HG02943 (cell line): ENCODE measurements around the gene AHSP.
"Not testable (repeated sequence)": the region's sequence is repeated elsewhere in the genome, so short reads cannot be mapped to it uniquely, and the experiment has no call there.

ENCODE experiments used
- ATAC-seq: cut with Tn5 transposase; IDR thresholded peaks from one replicate; pipeline ENCODE4 v1.9.1; 2021; ENCODE audit warnings: mild to moderate bottlenecking, low read depth, moderate library complexity; ENCODE audit not compliant: unreplicated experiment

AHSP gene

DNA sequence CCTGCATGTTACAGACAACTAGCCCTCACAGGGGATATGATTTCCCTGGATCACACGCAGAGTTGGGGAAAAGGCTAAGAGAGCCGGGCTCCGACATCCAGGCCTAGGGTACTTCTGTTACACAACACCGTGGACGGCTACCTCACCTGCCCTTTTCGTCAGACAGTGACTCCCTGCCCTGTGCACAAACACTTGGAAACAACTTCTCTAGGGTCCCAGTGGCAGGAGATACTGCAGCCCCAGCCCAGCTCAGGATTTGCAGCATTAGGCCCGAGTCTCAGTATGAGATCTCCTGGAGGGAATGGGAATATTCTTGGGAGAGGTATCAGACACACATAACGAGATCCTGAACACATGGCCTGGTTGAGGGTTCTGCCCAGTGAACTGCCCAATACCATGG is 27.8 kb upstream of the AHSP start:
- ATAC-seq = no peak

DNA sequence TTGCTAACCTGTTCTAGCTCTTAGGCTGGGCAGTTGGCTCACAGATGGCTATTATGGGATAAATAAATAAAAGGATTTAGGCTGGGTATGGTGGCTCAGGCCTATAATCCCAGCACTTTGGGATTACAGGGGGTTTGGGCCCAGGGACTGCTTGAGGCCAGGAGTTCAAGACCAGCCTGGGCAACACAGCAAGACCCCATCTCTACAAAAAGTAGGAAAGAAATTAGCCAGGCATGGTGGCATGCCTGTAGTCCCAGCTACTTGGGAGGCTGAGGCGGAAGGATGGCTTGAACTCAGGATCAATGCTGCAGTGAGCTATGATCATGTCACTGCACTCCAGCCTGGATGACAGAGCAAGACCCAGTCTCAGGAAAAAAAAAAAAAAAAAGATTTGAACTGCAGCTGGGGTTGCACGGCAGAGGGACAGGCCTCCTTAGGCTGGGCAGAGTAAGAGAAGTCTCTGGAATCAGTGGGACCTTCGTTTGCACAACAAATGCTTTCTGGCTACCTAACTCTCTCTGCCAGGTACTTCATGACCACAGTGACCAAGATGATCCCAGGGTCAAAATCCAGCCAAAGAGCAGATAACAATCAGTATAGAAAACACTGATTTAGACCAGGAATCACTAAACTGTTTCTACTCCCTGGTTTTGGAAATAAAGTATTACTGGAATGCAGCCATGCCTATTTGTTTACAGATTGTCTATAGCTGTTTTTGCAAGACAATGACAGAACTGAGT is 26.3 kb upstream of the AHSP start:
- no peak for ATAC-seq

DNA sequence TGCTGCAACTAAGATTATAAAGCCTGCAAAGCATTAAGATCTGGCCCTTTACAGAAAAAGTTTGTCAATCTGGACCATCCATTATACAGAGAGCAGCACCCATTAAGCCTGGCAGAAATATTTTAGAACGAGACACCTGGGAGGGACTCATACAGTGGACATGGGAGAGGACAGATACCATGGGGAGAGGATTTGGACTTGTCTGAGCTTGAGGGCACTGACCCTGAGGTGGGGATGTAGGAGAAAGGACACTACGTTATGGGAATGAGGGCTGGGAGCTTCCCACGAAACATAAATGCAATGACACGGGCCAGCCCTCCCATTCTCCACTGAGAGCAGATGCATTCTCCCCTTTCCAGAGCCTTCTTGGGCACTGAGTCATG is 25.7 kb upstream of the AHSP start:
- ATAC-seq = no peak

DNA sequence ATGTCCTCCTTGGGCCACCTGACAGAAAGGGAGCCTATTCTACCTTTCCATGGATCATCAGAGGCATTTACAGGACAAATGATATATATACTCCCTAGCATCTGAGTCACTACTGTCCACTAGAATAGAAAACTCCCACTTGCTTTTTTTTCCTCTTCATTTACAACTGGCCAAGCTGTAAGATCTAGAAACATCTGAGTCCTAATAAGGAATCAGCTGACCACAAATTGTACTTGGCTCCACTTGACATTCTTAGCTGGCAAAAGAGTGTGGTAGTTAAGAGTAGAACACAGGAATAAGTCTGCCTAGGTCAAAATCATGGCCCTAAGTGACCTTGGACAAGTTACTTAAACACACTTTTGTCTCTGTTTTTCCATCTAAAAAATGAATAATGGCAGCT is 24.7 kb upstream of the AHSP start:
- ATAC-seq = no peak

DNA sequence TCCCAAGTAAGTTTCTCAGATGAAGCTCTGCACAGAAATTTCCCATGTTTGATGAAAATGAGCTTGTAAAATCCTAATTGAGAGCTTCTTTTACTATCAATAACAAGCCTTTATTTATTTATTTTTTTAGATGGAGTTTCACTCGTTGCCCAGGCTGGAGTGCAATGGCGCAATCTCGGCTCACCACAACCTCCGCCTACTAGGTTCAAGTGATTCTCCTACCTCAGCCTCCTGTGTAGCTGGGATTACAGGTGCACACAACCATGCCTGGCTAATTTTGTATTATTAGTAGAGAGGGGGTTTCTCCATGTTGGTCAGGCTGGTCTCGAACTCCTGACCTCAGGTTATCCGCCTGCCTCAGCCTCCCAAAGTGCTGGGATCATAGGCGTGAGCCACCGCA is 24.1 kb upstream of the AHSP start:
- not testable (repeated sequence) for ATAC-seq

DNA sequence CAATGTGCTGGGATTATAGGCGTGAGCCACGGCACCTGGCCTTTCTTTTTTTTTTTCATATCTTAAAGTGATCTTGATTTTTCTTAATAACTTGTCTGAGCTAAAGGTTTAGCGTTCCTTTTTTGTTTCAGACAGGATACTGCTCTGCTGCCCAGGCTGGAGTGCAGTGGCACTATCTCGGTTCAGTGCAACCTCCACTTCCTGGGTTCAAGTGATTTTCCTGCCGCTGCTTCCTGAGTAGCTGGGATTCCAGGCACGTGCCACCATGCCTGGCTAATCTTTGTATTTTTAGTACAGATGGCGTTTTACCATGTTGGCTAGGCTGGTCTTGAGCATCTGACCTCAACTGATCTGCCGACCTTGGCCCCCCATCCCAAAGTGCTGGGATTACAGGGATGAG is 23.5 kb upstream of the AHSP start:
- no peak for ATAC-seq

DNA sequence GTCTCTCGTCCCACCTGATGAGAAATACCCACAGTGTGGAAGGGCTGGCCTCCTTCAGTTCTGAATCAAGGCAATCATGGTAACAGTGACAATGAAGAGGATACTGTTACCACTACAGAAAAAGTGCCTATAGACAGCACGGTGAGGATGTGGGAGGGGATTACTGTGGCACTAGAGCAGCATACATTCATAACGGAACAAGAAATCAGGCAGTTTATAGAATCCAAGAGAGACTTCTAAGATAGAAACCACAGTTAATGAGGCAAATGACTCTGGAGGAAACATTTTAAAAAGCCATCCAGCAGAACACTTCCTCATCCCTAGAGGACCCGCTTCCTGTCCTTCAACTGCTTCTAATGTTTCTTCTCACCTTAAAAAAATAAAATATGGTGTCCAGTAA is 22.2 kb upstream of the AHSP start:
- no peak for ATAC-seq

DNA sequence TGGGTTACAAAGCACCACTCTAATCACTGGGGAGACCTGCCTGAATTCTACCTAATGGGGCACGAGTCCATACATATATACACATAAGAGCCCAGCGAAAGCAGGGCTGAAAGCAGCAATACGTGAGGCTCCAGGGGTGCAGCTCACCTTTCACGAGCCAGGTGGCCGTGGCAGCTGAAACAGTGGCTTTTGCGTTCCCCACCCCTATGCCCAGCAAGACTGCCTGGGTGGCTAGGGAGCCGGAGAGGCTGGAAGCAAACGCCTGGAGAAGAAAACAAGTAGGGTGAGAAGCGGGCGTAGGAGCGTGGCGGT is 20.1 kb upstream of the AHSP start:
- ATAC-seq = peak; percentile 25

DNA sequence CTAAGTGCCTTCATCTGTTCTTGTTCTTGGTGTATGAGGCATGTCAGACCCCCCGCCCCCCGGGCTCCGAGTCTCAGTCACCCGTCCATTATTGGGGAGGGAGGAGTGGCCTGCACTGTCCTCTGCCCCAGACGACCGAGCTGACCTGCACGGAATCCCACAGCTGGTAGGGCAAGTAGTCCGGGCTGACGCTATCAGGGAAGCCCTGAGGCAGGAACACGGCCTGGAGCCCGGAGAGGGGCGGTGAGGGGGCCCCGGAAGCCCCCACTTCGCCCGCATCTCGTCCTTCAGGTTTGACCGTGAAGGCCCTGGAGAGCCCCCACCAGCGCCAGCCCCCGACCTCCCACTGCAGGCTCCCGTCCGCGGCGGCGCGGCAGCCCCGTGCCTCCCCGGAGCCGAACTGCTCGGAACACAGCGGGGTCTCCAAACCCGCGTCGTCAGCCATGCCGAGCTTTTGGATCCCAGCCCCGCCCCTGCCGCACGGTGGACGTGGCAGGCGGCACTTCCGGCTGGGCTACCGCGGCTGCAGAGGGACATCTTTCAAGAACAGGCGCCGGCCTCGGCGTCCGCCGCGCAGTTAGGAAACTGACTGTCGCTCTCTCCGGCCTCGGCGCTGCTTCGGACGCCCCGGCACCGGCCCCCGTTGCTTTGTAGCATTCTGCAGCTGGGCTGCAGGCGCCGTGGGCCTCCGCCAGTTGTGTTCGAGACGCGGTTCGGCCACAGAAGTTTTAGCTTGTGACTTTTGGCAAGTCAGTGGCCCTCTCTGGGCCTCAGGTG is 19.6 kb upstream of the AHSP start, which contains the start of gene RUSF1:
Gene RUSF1 (minus strand): TSS at position 463 of the 777 bp plus-strand sequence. CDS start 18 bp downstream, at position 445.
- ATAC-seq = peak; percentile 88

DNA sequence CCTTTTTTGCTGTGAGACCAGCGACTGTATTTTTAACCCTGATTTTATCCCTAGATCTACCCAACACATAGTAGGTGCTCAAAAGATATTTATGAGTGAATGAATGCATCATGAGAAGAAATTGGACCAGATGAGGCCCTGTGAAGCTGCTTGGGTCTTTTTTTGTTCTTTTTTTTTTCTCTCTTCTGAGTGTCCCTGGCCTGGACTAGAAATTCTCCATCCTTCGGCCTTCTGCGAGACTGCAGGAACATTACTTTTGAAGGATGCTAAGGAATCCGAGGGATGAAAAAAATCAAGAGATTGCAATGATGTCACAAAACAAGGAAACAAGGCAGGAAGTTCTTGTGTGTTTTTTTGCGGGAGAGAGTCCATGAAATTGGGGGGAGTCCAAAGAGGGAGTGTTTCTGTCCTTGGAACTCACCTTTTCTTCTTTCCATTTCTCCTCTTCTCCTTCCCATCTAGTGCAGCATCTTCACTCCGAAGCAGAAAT is 18.9 kb upstream of the AHSP start:
- ATAC-seq = no peak

DNA sequence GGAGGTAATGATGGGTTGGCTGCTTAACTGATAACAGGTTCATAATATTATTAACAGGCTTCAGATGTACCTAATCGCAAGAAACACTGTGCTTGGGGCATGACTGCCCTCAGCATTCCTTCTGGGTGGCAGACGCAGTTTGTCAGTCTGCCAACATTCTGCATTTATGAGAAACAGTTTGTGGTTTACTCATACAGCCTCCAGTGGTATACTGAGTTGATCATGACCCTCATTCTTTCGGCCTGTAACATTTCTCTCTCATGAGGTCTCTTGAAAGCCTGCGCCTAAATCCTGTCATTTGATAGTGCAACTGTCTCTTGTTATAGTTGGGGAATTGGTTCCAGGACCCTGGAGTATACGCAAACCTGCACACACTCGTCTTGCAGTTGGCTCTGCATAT is 14.6 kb upstream of the AHSP start:
- no peak for ATAC-seq

DNA sequence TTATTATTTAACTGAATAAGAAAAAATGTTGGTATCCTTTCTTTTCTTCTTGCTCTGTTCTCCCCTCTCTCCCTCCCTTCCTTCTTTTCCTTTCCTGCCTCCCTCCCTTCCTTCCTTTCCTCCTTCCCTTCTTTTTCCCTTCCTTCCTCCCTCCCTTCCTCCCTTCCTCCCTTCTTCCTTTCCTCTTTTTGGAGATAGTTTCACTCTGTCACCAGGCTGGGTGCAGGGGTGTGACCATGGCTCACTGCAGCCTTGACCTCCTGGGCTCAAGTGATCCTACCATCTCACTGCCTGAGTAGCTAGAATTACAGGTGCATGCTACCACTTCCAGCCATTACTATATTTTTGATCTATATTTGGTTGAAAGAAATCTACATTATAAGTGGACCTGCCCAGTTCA is 13.8 kb upstream of the AHSP start:
- ATAC-seq = no peak

DNA sequence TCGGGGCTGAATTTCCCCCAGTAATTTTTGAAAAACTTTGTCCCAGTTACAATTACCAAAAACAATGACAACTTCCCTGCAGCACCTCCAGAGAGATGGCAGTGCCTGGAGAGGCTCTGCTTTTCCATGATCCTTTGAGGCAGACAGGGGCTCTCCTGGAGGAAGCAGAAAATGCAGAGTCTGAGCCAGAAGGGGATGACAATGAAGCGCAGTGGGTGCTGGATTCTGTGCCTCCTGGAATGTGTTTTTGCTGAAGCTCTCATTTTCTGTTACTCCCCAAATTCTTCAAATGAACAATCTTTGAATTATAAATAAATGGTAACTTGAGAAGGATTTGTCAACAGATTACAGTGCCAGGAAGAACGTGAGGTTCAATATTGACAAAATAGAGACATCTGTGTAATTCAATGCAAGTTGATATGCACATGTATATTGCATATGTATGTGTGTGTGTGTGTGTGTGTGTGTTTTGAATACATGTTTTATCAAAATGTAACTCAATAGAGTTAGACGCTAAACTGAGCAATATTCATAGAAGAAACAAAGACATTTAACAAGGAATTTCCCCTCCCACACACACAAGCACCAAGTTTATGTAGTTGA is 9.8 kb upstream of the AHSP start:
- no peak for ATAC-seq

DNA sequence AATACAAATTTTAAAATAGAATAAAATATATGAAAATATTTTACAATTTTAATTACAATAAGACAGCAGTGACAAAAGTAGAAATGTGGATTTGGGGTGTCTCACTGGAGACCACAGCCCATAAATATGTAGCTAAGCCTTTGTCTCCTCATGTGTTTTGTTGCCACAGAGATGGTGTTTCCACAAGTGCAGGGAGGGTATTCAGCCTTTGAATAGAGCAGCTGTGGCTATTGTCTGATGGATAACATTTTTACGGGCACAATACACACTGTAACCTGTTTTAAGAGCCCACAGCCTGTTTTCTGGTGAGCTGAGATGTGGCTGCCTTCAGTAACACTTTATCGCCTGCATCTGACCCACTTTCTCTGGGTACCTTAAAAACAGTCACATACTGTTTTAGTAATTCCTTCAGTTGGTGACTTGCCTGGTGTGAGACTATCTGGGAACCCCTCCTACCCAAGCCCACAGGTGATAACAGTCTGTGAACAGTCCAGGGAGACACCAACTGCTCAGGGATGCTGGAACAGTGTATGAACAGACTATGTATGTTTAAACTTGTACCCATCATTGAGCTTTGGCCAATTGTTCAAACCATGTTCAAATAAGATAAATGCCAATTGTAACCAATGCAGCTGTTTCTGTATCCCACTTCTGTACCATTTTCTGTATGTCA is 7.8 kb upstream of the AHSP start:
- no peak for ATAC-seq

DNA sequence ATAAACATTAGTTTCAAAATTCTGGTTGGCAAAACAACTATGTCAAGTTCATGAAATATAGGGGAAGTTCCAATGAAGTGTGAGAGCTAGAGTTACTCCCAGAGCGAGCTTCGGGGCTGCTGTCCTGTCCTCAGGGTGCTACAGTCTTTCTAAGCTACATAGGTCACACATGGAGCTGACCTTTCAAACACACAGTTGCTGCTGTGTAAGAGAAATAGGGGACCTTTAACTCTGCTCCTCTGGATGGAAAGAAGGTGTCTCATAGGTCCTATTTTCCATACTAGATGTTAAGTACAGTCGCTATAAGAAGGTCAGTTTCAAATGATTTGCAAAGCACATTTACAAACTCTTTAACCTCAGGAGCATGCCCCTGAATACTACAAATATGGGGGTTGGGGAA is 6.3 kb upstream of the AHSP start:
- ATAC-seq = no peak

DNA sequence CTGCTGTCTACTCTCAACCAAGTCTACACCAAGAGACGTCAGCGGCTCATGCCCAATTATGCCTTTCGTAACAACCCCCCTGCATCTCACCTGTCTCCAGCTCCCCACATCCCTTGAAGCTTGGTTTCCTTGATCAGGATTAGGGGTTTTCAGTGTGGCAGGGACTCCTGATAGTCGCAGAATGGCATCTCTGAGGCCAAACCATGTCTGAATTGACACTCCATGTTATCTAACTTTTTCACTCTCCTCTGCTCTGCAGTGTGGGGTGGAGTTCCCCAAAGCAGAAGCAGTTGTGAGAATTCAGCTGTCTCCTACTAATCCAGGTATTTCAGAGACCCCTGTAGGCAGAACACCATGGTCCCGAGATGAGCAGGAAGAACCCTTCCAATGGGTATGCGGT is 5.6 kb upstream of the AHSP start:
- no peak for ATAC-seq

DNA sequence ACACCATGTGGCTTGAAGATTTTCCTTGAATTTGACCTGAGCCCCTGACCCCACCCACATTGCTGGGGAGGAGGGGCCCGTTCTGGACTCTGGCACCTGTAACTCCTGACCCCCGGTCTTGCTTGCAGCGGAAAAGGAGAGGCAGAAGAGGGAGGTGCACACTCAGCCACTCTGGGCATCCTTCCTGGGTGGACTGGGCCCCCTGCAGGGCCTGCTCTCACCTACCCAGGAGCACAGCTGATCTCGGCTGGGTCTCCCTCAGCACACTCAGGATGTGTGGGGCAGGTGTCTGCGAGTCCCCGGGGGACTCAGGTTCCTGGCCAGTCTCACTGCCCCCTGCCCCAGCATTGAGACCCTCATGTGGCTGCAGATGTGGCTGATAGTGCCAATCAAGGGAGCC is 3.9 kb upstream of the AHSP start:
- ATAC-seq = not testable (repeated sequence)

DNA sequence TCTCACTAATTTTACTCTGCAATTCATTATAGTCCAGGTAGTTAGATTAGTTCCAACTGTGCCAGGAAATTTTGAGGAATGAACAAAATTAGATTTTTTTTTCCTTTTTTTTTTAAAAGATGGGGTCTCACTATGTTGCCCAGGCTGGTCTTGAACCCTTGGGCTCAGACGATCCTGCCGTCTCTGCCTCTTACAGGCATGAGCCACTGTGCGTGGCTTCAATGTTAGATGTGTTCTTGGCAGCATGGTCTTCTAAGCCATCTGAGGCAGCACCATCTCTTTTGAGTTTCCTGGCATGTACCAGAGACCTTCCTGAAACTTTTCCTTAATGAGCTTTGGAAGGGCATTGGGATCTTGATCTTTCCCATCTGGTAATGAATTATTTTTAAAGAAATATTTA is 2.6 kb upstream of the AHSP start:
- no peak for ATAC-seq

DNA sequence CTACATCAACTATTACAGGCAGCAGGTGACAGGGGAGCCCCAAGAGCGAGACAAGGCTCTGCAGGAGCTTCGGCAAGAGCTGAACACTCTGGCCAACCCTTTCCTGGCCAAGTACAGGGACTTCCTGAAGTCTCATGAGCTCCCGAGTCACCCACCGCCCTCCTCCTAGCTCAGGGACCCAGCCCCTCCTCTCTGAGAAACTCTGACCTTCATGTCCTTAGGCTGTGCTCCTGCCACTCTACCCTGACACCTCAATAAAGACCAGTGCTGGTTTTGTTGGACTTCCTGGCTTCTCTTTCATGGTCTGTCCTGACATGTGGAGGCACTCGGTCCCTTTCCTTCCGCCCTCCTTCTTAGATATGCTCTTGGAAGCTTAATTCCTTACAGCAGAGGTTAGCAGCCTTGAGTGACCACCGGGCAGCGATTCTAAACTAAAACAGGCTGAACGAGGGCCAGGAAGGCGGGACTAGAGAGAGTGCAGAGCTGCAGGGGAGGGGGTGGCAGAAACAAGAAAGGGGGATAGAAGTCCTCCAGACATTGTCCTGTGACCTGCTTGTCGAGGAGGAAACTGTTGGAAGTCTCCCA is 915 bp downstream of the AHSP start:
- no peak for ATAC-seq

DNA sequence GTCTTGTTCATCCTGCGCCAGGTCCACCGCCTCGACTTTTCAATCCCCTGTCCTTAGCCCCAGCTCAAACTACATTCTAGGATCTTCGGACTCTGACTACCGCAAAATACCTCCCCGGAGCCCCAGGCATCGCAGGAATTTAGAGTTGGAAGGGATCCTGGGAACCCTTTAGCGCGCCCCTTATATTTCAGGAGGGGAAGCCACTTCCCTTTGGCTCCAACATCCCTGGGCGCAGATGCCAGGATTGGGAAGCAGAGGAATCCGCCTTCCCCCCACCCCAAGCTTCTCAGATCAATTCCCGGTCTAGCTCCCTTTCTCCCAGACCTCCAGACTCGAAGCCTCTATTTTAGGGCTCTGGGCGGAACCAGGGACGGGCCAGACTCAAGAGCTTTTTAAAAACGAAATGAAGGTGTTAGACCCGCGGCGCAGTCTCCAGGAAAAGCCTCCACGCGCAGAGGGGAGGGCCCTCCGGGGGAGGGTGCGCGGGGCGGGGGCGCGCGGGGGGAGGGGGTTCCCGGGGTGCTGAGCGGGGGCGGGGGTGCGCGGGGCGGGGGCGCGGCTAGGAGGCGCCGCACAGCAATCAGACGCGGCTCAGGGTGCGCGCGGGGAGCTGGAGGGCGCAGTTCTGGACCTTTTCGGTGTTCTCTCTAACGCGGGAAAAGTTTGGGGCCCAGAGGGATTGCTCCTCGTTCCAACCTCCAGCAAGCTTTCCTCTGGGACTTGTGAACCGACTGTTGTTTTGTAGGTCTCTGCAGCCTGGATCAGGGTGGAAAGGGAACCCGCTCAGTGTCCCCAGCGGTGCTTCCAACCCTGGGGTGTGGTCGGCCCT is 1.6 kb downstream of the AHSP start:
- no peak for ATAC-seq
